GM19438 (cell line): ENCODE results near the gene RPS6KA4.
"Not testable (repeated sequence)": the region's sequence is repeated elsewhere in the genome, so short reads cannot be mapped to it uniquely, and the experiment has no call there.

ENCODE experiments used
- ATAC-seq: cut with Tn5 transposase; IDR thresholded peaks from one replicate; pipeline ENCODE4 v1.9.1; 2021; ENCODE audit warnings: low read depth; ENCODE audit not compliant: unreplicated experiment

RPS6KA4 gene

GRCh38 chr11:64358907-64359711 is at the start of gene RPS6KA4:
RPS6KA4 (plus strand) TSS chr11:64359162; CDS start chr11:64359236, 74 bp downstream.
- ATAC-seq: peak; percentile 47

DNA sequence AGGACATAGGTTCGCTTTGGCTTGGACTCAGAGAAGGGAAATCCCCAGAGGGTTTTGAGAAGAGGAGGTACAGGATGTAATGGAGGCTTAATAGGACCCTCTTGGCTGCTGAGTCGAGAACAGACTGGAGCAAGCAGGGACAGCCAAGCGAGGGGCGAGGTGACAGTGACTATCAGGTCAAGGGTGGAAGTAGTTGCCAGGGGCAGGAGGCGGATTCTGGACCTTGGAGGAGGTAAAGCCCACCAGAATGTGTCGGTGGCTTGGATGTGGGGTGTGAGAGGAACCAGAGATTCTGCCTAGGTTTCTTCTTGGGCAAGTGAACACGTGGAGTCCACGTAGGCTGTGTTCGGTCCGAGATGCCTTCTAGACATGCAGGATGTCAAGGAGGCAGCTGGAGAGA is 46.0 kb upstream of the RPS6KA4 start:
- ATAC-seq: no peak

DNA sequence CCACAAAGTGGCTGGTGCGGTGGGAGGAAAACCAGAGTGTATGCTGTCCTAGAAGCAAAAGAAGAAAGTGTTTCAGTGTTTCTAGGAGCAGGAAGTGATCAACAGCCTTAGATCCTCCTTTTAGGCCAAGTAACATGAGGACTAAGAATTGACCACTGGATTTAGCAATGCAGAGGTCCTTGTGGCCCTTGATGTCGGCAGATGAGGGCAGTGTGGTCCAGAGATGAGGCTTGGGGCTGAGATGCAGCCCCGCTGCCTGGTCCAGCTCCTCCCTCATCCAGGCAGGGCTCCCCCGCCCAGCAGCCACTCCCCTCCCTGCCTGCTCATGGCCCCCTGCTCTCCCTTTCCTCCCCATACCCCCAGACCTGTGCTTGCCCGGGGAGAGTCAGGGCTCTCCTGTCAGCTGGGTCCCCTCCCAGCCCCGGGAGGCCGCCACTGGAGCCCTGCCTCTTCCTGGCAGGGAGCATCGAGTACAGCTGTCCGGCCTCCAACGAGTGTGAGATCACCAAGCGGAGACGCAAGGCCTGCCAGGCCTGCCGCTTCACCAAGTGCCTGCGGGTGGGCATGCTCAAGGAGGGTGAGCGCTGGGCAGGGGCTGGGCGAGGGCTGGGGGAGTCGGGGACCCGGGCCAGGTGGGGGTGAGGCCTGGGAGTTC is 45.3 kb upstream of the RPS6KA4 start:
- ATAC-seq: no peak

- no peak for ATAC-seq
Observed at GRCh38 chr11:64314146-64314804, 44.7 kb upstream of the RPS6KA4 start.

DNA sequence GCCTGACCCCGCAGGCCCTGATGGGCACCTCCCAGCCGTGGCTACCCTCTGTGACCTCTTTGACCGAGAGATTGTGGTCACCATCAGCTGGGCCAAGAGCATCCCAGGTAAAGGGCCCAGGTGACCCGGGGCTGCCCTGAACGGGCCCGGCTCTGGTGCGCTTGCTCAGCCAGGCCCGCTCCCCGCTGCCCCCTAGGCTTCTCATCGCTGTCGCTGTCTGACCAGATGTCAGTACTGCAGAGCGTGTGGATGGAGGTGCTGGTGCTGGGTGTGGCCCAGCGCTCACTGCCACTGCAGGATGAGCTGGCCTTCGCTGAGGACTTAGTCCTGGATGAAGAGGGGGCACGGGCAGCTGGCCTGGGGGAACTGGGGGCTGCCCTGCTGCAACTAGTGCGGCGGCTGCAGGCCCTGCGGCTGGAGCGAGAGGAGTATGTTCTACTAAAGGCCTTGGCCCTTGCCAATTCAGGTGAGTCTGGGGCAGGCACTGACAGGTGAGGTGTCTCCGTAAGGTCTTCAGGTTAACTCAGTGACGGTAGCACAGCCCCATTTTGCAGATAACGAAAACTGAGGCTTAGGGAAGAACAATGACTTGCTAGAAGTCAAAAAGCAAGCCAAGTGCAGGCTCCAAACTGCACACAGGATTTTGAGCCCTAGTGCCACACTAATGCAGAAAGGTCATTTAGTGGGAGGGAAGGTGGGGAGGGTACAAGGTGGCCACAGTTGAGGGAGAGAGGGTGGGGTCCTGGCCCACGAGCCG is 44.0 kb upstream of the RPS6KA4 start:
- ATAC-seq: no peak

DNA sequence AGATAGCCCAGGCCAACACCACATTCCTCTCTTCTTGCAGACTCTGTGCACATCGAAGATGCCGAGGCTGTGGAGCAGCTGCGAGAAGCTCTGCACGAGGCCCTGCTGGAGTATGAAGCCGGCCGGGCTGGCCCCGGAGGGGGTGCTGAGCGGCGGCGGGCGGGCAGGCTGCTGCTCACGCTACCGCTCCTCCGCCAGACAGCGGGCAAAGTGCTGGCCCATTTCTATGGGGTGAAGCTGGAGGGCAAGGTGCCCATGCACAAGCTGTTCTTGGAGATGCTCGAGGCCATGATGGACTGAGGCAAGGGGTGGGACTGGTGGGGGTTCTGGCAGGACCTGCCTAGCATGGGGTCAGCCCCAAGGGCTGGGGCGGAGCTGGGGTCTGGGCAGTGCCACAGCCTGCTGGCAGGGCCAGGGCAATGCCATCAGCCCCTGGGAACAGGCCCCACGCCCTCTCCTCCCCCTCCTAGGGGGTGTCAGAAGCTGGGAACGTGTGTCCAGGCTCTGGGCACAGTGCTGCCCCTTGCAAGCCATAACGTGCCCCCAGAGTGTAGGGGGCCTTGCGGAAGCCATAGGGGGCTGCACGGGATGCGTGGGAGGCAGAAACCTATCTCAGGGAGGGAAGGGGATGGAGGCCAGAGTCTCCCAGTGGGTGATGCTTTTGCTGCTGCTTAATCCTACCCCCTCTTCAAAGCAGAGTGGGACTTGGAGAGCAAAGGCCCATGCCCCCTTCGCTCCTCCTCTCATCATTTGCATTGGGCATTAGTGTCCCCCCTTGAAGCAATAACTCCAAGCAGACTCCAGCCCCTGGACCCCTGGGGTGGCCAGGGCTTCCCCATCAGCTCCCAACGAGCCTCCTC is 43.1 kb upstream of the RPS6KA4 start:
- not testable (repeated sequence) for ATAC-seq

- ATAC-seq: no peak
Observed at GRCh38 chr11:64316672-64317324, 42.2 kb upstream of the RPS6KA4 start.

- ATAC-seq: peak; percentile 70
Observed at GRCh38 chr11:64317325-64317960, 41.5 kb upstream of the RPS6KA4 start, which contains the start of gene TRMT112. TRMT112 (minus strand) TSS chr11:64317559; CDS start chr11:64317526, 33 bp downstream.

DNA sequence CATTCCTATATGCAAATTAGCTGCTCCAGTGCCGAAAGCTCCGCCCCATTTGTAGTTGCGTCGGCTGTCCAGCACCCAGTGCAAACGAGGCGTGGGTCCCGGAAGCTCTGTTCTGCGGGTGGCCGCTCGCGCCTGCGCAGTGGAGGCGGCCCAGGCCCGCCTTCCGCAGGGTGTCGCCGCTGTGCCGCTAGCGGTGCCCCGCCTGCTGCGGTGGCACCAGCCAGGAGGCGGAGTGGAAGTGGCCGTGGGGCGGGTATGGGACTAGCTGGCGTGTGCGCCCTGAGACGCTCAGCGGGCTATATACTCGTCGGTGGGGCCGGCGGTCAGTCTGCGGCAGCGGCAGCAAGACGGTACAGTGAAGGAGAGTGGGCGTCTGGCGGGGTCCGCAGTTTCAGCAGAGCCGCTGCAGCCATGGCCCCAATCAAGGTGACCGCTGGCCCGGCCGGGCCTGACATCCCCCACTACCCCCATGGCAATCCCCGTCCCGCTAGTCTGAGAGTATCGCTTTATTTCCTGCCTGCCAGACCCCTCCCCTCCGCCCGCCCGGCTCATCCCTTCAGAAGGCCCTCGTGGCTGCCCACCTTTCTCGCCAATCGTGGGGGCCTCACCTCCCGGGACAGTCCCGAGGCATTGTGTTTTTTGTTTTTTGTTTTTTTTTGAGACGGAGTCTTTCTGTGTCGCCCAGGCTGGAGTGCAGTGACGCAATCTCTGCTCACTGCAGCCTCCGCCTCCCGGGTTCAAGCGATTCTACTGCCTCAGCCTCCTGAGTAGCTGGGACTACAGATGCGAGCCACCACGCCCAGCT is 40.8 kb upstream of the RPS6KA4 start, which contains the start of gene PRDX5:
PRDX5 (plus strand) TSS at position 161 of the 805 bp plus-strand sequence; CDS start at position 256, 95 bp downstream.
- peak; percentile 61 for ATAC-seq

- no peak for ATAC-seq
Observed at GRCh38 chr11:64318766-64319761, 39.9 kb upstream of the RPS6KA4 start.

- no peak for ATAC-seq
Observed at GRCh38 chr11:64320556-64320955, 38.4 kb upstream of the RPS6KA4 start.

DNA sequence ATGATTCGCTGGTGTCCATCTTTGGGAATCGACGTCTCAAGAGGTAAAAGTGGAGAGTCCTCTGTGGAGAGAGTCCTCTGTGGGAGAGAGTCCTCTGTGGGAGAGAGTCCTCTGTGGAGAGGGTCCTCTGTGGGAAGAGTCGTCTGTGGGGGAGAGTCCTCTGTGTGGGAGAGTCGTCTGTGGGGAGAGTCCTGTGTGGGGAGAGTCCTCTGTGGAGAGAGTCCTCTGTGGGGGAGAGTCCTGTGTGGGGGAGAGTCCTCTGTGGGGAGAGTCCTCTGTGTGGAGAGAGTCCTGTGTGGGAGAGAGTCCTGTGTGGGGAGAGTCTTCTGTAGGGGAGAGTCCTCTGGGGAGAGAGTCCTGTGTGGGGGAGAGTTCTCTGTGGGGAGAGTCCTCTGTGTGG is 37.9 kb upstream of the RPS6KA4 start:
- no peak for ATAC-seq

DNA sequence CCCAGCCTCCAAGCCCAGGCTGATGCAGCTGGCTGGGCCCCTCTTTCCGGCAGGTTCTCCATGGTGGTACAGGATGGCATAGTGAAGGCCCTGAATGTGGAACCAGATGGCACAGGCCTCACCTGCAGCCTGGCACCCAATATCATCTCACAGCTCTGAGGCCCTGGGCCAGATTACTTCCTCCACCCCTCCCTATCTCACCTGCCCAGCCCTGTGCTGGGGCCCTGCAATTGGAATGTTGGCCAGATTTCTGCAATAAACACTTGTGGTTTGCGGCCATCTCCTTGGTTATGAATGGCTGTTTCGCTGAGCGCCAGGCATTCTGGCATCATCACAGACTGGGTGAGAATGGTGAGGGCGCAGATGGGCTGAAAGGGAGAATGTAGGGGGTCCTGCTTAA is 37.4 kb upstream of the RPS6KA4 start:
- ATAC-seq: no peak

GRCh38 chr11:64322925-64323260 is 36.1 kb upstream of the RPS6KA4 start:
- no peak for ATAC-seq

DNA sequence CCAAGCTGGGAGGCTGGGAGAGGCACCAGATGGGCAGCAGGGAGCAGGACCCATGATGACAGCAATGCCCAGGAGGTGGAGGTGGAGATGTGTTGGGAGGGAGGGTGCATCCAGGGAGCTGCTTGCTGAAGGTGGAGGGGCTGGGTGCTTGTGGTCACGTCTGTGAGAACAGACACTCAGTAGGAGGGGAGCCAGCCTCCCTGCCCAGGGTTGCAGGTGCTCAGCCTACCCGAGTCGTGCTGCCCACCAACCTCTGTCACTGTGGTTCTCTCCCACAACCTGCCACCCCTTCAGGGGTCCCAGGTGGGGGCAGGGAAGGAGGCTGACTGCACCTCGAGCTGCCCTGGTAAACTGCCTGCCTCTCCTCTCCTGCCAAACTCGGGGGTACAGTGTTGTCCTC is 35.6 kb upstream of the RPS6KA4 start:
- no peak for ATAC-seq

GRCh38 chr11:64323984-64324383 is 35.0 kb upstream of the RPS6KA4 start:
- ATAC-seq: not testable (repeated sequence)
